Ureter (tissue), 1 donor: ENCODE data around the gene EXOC3L1. TPM values are rescaled to one million over a fixed set of nuclear protein-coding genes. Genes with fewer than 3 reads are reported as not detected.

Experiments
- DNase-seq: peaks from one replicate; pipeline ENCODE4 v3.0.0-alpha.2; 2020; ENCODE audit warnings: low spot score
- total RNA-seq: library from RNA; stranded (reverse); gene quantifications from one replicate; pipeline ENCODE4 v1.2.4, GENCODE V29; 2023
- donor health status: DM: yes; HTN: yes; CAD: no.

EXOC3L1 gene
- total RNA-seq, 1 donor from 2014 or later = 5.2 TPM

- DNase-seq = no peak
Observed at GRCh38 chr16:67147437-67148140, 42.3 kb downstream of the EXOC3L1 start.

- DNase-seq = no peak
Observed at GRCh38 chr16:67146523-67147357, 43.2 kb downstream of the EXOC3L1 start.

GRCh38 chr16:67145746-67146145 is 44.2 kb downstream of the EXOC3L1 start:
- DNase-seq = no peak

- no peak for DNase-seq
Observed at GRCh38 chr16:67144943-67145342, 45.0 kb downstream of the EXOC3L1 start.

- no peak for DNase-seq
Observed at GRCh38 chr16:67142342-67142741, 47.6 kb downstream of the EXOC3L1 start.

GRCh38 chr16:67141391-67141790 is 48.5 kb downstream of the EXOC3L1 start:
- DNase-seq = no peak

- DNase-seq = no peak
Observed at GRCh38 chr16:67137605-67138004, 52.3 kb downstream of the EXOC3L1 start.

Other genes starting within 250 kb of the EXOC3L1 start
- gene CES3, start 228.9 kb downstream of the EXOC3L1 start, total RNA-seq = 0.29 TPM
- gene CES4A, start 201.5 kb downstream of the EXOC3L1 start, total RNA-seq = 17.7 TPM
- gene CBFB, start 161.0 kb downstream of the EXOC3L1 start, total RNA-seq = 53.5 TPM
- gene PHAF1, start 80.2 kb downstream of the EXOC3L1 start, total RNA-seq = 19.4 TPM
- gene B3GNT9, start 39.1 kb downstream of the EXOC3L1 start, total RNA-seq = 14.5 TPM
- gene TRADD, start 30.2 kb downstream of the EXOC3L1 start, total RNA-seq = 20.5 TPM
- 12.5 TPM for gene FBXL8, start 30.2 kb downstream of the EXOC3L1 start, total RNA-seq
- gene HSF4, start 25.4 kb downstream of the EXOC3L1 start, total RNA-seq = 52.0 TPM
- 26.8 TPM for gene NOL3, start 19.6 kb downstream of the EXOC3L1 start, total RNA-seq
- 50.7 TPM for gene MATCAP1, start 6.2 kb downstream of the EXOC3L1 start, total RNA-seq
- 83.0 TPM for gene E2F4, start 2.0 kb upstream of the EXOC3L1 start, total RNA-seq
- gene ELMO3, start 9.0 kb upstream of the EXOC3L1 start, total RNA-seq = 23.5 TPM
- gene TMEM208, start 37.0 kb upstream of the EXOC3L1 start, total RNA-seq = 30.9 TPM
- 19.1 TPM for gene FHOD1, start 57.3 kb upstream of the EXOC3L1 start, total RNA-seq
- gene SLC9A5, start 58.8 kb upstream of the EXOC3L1 start, total RNA-seq = 0.86 TPM
- gene PLEKHG4, start 89.4 kb upstream of the EXOC3L1 start, total RNA-seq = 10.3 TPM
- not detected for gene KCTD19, start 136.6 kb upstream of the EXOC3L1 start, total RNA-seq
- gene LRRC36, start 136.7 kb upstream of the EXOC3L1 start, total RNA-seq = not detected
- 12.5 TPM for gene TPPP3, start 203.4 kb upstream of the EXOC3L1 start, total RNA-seq
- 14.3 TPM for gene ZDHHC1, start 226.3 kb upstream of the EXOC3L1 start, total RNA-seq
- 5.6 TPM for gene HSD11B2, start 241.0 kb upstream of the EXOC3L1 start, total RNA-seq